Spleen (tissue), 11 donors: ENCODE measurements around the gene GLP1R. TPM values are rescaled to one million over a fixed set of nuclear protein-coding genes. Genes with fewer than 3 reads are reported as not detected.

Experiments used
- DNase-seq: peaks from one replicate; pipeline ENCODE4 v3.0.0-alpha.2; 2020
- H3K27ac ChIP-seq, 8 donors: fragments of 200-600 bp; sonication (generic) in 7 of 8; 1 replicate in 4 of 8; 2 replicates in 4 of 8; pipeline versions ENCODE4 v1.5.0 to v1.8.0; 2016 to 2021; ENCODE audit warnings: inconsistent platforms in 4 of 8, mild to moderate bottlenecking in 4 of 8, moderate library complexity in 1 of 8
- H3K27me3 ChIP-seq, 7 donors: fragments of 200-600 bp; sonication (generic) in 6 of 7; replicated peaks in 1 of 7; 1 replicate in 4 of 7; 2 replicates in 3 of 7; pipeline versions ENCODE4 v1.5.0 to v1.8.0; 2016 to 2021; ENCODE audit warnings: inconsistent platforms in 3 of 7, mild to moderate bottlenecking in 1 of 7
- H3K36me3 ChIP-seq, 6 donors: fragments of 200-600 bp; sonication (generic) in 5 of 6; 1 replicate in 4 of 6; 2 replicates in 2 of 6; pipeline versions ENCODE4 v1.5.0 to v1.8.0; 2016 to 2021; ENCODE audit warnings: inconsistent platforms in 2 of 6
- H3K4me1 ChIP-seq, 6 donors: fragments of 200-600 bp; sonication (generic) in 5 of 6; 1 replicate in 3 of 6; 2 replicates in 3 of 6; pipeline versions ENCODE4 v1.5.0 to v1.8.0; 2016 to 2021; ENCODE audit warnings: inconsistent platforms in 3 of 6
- H3K4me3 ChIP-seq, 8 donors: fragments of 200-600 bp; sonication (generic) in 7 of 8; 1 replicate in 4 of 8; 2 replicates in 4 of 8; pipeline versions ENCODE4 v1.5.0 to v1.8.0; 2016 to 2021; ENCODE audit warnings: inconsistent platforms in 4 of 8, mild to moderate bottlenecking in 4 of 8, moderate library complexity in 2 of 8
- H3K9me3 ChIP-seq, 8 donors: fragments of 200-600 bp; sonication (generic) in 7 of 8; 1 replicate in 4 of 8; 2 replicates in 4 of 8; pipeline versions ENCODE4 v1.5.0 to v1.8.0; 2016 to 2021; ENCODE audit warnings: inconsistent platforms in 4 of 8
- POLR2A ChIP-seq, 3 donors: fragments of 450-650 bp; IDR thresholded peaks; one replicate each; pipeline ENCODE4 v1.5.1; 2017; ENCODE audit warnings: antibody characterized with exemption in 3 of 3, mild to moderate bottlenecking in 1 of 3
- POLR2AphosphoS5 ChIP-seq, 3 donors: sonication (generic); formaldehyde crosslinking; IDR thresholded peaks; one replicate each; pipeline ENCODE4 v1.5.1; 2017; ENCODE audit warnings: antibody characterized with exemption in 3 of 3
- WGBS, 5 donors: extraction: QIAGEN DNeasy Blood & Tissue Kit in 3 of 5; methylation state at CpG; one replicate each; pipeline versions ENCODE4 v1.1.5 to v1.1.7; 2013 to 2018; 5-methylcytosine and 5-hydroxymethylcytosine counted together
- intact Hi-C: fragments of 100-400 bp; cut with DNase I; formaldehyde crosslinking; loops from one replicate; pipeline ENCODE4 v1.15.0; 2023; ENCODE audit warnings: low total_unique reads
- polyA plus RNA-seq, 3 donors: library from polyadenylated mRNA; stranded (reverse); fragments of 200-250 nt; gene quantifications; one replicate each; pipeline ENCODE4 v1.2.1, GENCODE V29; 2013
- total RNA-seq, 7 donors: library from RNA; depleted of rRNA in 3 of 7; stranded (reverse); fragments of >200 nt in 3 of 7; fragmentation: NEBNext Ultra II Directional in 4 of 7; extraction: Animal tissue kit (Norgen Biotek cat#: 25700) in 4 of 7; gene quantifications; one replicate each; pipeline versions ENCODE4 v1.1.0 to v1.2.1, GENCODE V29; 2016 to 2021
- TF ChIP-seq, protein P1 (sequence below), 11 experiments: fragments of 200-600 bp in 7 of 11; fragments of 450-650 bp in 4 of 11; sonication (generic) in 4 of 11; IDR thresholded peaks in 8 of 11; conservative IDR thresholded peaks in 3 of 11; 1 replicate in 7 of 11; 2 replicates in 4 of 11; pipeline versions ENCODE4 v1.4.0 to v1.8.0; 2016 to 2021; ENCODE audit warnings: antibody characterized with exemption in 11 of 11, inconsistent platforms in 4 of 11, mild to moderate bottlenecking in 1 of 11
- donor health status: healthy with polysubstance abuse.
- donor health status: DM: no; HTN: no; CAD: no; lungs with moderate emphysema.
- donor health status: DM: no; HTN: no; CAD: no.
- donor health status: Bipolar disorder and iron deficiency.
- donor health status: healthy.
- donor health status: DM: no; HTN: no; CAD: no.
- donor health status: DM: yes; HTN: yes; CAD: no.

Gene GLP1R
- total and polyA plus RNA-seq, 10 donors = 0.11 TPM; not detected in 9

DNA sequence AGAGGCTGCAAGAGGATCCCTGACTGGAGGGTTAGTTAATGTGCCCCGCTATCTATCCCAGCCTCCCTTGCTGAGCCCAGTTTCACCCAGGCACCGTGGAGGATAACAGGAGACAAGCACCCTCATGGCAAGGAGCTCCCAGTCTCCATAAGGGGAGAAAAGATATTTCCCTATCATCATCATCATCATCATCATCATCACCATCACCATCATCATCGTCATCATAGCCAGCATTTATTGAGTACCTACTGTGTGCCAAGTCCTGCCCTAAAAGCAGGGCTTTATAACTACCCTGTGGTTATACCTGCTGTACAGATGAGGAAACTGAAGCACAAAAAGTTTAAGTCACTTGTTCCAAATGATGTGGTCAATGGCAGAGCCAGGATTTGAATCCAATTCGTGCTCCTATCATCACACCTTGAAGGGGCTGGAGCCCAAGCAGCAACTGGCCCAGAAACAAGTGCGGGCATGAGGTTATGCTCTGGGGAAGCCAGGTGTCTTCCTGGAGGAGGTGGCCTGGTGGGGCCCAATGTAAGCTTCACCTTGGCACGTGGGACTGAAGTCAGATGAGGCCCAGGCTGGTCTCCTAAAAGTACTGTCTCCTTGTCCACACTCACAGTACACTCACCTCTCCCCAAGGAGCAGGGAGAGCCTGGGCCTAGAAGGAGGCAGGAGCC is 10.0 kb downstream of the GLP1R start:
- Histone ChIP-seq H3K27me3 (peaks cover 0 to 51% (median 0%) of the 10 kb centered on the region in 7 donors), H3K36me3 (no peaks in the 10 kb centered on the region), H3K4me1 (no peaks in the 10 kb centered on the region), H3K4me3 (no peak overlapping the region), H3K27ac (no peak overlapping the region), H3K9me3 (no peaks in the 10 kb centered on the region)
- 68 to 81% (median 75%) methylated on average over 5 to 6 of the region's 6 CpGs for WGBS, 5 donors
- intact Hi-C loops = no loop called here
- peak; percentile 28 for DNase-seq
- TF ChIP-seq, protein P1, sequence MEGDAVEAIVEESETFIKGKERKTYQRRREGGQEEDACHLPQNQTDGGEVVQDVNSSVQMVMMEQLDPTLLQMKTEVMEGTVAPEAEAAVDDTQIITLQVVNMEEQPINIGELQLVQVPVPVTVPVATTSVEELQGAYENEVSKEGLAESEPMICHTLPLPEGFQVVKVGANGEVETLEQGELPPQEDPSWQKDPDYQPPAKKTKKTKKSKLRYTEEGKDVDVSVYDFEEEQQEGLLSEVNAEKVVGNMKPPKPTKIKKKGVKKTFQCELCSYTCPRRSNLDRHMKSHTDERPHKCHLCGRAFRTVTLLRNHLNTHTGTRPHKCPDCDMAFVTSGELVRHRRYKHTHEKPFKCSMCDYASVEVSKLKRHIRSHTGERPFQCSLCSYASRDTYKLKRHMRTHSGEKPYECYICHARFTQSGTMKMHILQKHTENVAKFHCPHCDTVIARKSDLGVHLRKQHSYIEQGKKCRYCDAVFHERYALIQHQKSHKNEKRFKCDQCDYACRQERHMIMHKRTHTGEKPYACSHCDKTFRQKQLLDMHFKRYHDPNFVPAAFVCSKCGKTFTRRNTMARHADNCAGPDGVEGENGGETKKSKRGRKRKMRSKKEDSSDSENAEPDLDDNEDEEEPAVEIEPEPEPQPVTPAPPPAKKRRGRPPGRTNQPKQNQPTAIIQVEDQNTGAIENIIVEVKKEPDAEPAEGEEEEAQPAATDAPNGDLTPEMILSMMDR (IDR thresholded peaks at IDR 0.05 in 8 of 11, conservative IDR thresholded peaks at IDR 0.05 in 3 of 11) = no peak
- TF ChIP-seq POLR2A (IDR thresholded peaks at IDR 0.05) = no peak
- TF ChIP-seq POLR2AphosphoS5 (IDR thresholded peaks at IDR 0.05) = no peak

DNA sequence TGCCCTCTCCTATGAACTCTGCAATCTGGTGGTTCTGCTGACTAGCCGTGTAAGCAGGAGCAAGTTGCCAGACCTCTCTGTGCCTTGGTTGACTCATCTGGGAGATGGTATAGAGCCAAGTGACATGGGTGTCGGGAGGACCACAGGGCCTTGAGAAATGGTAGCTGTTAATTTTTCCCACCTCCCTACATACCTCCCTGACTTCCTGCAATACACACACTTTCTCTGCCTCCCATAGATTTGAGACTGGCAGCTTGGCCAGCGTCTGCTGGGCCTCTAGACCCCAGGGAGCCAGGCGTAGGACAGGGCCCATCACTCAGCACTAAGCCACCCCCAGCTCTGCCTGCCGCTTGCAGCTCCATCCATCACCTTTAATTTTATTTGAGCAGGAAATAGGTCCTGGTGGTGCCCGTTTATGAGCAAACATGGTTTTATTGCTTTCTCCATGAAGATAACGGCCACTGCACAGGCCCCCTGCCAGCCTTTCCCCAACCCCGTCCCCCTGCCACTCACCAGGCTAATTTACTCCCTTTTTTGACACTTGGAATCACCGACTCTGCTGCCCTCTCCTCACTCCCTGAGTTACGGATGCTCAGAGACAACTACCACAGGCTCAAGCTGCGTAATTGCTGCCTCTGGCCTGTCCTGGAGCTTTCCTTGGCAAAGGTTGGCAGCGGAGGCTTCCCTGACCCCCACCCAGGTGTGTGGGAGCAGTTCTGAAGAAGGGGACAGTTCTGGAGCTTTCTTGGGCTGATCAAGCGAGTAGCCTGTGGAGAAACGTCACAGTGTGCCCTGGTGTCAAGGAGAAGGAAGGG is 11.1 kb downstream of the GLP1R start:
- DNase-seq = peak; percentile 30
- TF ChIP-seq, protein P1 (IDR thresholded peaks at IDR 0.05 in 8 of 11, conservative IDR thresholded peaks at IDR 0.05 in 3 of 11) = no peak
- TF ChIP-seq POLR2AphosphoS5 (IDR thresholded peaks at IDR 0.05) (no peak), POLR2A (IDR thresholded peaks at IDR 0.05) (no peak)
- Histone ChIP-seq H3K27me3 (peaks cover 0 to 45% (median 0%) of the 10 kb centered on the region in 7 donors), H3K4me3 (no peak overlapping the region), H3K27ac (no peak overlapping the region), H3K9me3 (no peaks in the 10 kb centered on the region), H3K36me3 (no peaks in the 10 kb centered on the region), H3K4me1 (no peaks in the 10 kb centered on the region)
- intact Hi-C loops = no loop called here
- WGBS, 5 donors = 63 to 71% (median 66%) methylated on average over 14 of the region's 14 CpGs

DNA sequence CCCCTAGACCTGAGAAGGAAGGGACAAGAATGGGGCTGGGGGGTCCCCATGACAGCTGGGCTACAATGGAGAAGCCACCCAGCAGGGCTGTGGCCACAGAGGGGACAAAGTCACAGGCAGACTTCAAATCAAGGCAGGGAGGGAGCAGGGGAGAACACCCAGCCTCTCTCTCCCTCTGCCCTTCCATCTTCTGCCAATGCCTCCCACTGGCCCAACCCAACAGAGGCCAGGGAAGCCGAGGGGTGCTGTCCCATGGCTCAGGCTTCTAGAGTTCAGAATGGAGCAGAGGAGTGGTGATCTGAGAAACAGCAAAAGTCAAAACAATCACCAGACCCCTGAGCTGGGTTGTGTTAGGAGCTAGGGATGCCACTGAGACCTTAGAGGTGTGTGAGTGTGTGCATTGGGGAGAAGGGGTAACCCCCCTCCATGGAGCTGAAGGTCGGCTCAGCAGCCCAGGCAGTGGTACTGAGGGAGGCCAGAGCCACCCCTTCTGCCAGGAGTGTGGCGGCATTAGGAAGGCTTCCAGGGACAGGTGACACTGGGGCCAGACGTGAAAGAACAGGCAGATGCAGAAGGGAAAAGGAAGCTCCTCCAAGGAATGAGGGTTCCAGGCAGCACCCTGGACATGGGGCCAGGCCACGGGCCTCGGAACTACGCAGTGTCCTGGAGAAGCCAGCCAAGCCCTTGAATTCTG is 12.0 kb downstream of the GLP1R start:
- H3K36me3 ChIP-seq = no peaks in the 10 kb centered on the region
- no peaks in the 10 kb centered on the region for H3K4me1 ChIP-seq
- H3K9me3 ChIP-seq = no peaks in the 10 kb centered on the region
- no peak for TF ChIP-seq POLR2A (IDR thresholded peaks at IDR 0.05)
- TF ChIP-seq, protein P1 (IDR thresholded peaks at IDR 0.05 in 8 of 11, conservative IDR thresholded peaks at IDR 0.05 in 3 of 11) = no peak
- no peak for TF ChIP-seq POLR2AphosphoS5 (IDR thresholded peaks at IDR 0.05)
- H3K27ac ChIP-seq = no peak overlapping the region
- H3K27me3 ChIP-seq = peaks cover 0 to 54% (median 0%) of the 10 kb centered on the region in 7 donors
- no peak overlapping the region for H3K4me3 ChIP-seq
- intact Hi-C loops = no loop called here
- no peak for DNase-seq
- WGBS, 5 donors = 71 to 87% (median 79%) methylated on average over 7 of the region's 7 CpGs
